GM18502 (cell line): ENCODE data around the gene PPP1R16B.

Experiments
- ATAC-seq: cut with Tn5 transposase; IDR thresholded peaks from one replicate; pipeline ENCODE4 v1.9.1; 2021; ENCODE audit warnings: mild to moderate bottlenecking; ENCODE audit not compliant: unreplicated experiment, poor library complexity

PPP1R16B gene

DNA sequence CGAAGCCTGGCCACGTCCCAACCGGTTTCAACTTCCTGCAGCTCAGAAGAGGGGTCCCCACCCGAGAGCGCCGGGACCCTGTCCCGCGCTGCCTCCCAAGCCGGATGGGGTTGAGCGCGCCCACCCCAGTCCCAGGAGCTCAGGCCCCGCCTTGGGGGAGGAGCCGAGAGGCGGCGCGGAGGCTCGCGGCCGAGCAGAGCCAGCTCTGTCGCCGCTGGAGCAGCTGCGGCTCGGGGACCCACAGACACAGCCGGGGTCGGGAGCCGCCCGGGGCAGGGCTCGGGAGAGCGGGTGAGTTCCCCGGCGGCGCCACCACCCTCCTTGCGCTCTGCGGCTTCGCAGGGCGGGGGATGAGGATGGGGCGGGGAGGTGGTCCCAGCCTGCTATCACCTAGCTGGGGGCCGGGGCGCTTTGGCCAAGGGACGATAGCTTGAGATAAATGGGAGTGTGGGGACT lies at the start of gene PPP1R16B:
TSS of gene PPP1R16B (plus strand) at position 196 of the 456 bp plus-strand sequence. CDS start 30,229 bp downstream, outside the sequence.
- peak; percentile 49 for ATAC-seq

DNA sequence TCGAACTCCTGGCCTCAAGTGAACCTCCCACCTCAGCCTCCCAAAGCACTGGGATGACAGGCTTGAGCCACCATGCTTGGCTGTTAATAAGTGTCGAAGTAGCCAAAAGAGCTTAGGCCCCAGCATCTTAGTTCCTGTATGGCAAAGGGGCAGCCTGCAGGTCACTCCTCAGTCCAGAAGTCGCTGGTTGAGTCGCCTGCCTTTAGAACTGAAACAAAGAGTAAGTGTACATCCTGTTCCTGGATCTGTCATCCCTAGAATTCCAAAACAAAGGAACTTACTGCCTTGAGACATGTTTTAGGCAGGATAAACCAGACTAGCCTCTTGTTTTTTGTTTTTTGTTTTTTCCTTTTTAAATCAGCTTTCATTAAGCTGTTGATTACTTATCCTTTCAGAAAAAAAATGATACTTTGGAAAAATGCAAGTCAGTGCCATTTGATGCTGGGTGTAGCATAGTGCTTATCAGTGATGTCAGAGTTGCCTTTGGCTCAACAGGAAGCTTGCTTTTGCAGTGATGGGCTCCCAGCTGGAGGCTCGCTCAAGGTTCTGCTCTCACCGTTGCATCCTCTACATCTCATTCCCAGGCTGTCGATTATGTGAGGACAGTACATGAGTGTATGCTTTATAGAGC lies 48.2 kb upstream of the PPP1R16B start:
- ATAC-seq: no peak

DNA sequence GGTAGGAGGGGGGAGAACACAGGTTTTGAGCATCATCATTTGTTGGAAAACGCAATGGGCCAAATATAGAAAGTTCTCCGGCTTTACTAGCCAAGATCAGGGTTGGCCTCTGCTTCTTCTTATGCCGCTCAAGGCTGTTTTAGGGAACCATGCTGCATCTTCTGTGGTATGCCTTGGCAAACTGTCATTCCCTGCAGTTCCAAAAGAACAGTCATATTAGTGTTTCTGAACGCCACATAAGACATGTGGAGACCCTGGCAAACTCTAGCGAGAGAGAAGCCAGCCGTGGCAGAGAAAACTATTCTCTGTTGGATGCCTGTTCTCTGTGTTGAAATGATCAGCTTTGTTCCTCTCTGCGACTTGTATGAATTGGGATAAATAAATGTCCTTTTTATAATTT lies 46.4 kb upstream of the PPP1R16B start:
- ATAC-seq: no peak

DNA sequence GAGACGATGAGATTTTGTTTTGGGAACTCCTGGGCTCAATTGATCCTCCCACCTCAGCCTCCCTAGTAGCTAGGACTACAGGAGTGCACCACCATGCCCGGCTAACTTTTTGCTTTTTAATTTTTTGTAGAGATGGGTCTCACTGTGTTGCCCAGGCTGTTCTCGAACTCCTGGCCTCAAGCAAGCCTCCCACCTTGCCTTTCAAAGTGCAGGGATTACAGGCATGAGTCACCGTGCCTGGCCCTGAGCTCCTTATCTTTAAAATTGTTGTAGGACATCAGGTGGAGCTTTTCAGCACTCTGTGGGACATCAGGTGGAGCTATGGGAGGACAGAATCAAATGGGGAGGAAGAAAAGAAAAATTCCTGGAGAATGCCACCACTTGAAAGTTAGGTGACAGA lies 44.5 kb upstream of the PPP1R16B start:
- ATAC-seq: no peak

DNA sequence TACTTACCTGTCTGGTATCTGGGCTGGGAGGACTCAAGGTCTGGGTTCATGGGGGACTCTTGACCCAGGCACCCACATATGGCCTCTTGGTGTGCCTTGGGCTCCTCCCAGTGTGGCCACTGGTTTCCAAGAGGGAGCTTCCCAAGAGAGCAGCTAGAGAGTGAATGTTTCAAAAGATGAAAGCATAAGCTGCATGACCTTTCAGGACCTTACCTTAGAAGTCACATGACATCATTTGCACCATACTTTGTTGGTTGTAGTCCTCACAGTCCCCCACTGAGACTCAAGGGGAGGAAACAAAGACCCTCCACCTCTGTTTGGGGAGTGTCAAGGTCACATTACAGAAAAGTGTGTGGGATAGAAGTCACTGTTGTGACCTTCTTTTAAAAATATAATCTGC lies 43.3 kb upstream of the PPP1R16B start:
- ATAC-seq: no peak

DNA sequence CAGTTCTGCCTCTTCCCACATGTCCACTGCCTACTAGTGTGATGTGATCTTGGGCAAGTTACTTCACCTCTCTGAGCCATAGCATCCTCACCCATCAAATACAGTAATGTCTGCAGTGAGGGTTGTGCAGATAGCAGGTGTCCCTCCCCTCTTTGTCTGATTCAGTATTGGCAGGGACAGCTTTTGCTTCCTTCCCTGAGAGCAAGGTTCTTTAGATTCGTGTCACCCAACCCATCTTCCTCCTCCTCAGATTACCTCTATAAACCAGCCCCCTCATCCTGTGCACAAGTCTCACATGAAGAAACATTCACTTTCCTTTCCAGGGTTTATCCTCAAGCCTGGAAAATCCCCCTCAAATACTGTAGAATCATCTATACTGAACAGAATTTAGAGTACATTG lies 41.9 kb upstream of the PPP1R16B start:
- ATAC-seq: no peak

DNA sequence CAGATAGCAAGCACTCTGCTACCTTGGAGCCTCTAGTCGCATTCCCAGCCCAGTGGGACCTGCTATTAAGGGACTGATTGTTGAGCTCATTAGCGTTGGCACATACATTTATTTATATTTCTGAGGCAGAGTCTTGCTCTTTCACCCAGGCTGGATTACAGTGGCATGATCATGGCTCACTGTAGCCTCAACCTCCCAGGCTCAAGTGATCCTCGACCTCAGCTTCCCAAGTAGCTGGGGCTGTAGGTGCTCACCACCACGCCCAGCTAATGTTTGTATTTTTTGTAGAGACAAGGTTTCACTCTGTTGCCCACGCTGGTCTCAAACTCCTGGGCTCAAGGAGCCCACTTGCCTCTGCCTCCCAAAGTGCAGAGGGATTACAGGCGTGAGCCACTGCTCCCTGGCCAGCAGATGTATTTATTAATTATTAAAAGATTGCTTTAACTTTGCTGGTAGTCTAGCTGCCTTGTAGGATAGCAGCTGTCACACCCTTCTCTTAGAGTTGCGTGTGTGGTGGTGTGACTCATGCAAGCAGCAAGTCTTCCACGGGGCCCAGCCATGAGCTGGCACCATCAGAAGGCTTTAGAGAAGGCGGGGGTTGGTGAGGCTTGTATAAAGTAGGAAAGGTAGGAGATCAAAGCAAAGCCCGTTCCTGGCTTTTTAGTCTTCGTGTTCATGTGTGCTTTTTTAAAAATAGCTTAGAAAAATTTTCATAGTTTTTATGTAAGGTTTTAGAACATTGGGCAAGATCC lies 40.8 kb upstream of the PPP1R16B start:
- ATAC-seq: no peak

DNA sequence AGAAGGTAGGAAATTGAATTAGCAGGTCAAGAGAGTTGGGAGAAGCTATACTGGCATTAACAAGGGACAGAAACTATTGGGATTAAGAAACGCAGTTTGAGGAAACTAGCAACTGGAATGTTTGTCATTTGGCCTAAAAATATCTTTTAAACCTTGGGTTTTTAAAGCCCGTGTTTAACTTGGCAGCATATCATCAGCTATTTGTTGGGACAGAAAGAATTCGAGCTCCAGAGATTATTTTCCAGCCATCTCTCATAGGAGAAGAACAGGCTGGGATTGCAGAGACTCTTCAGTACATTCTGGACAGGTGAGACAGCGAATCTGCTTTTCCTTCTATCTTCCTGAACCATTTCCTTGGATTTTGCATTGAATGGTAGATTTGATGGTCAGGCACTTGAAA lies 39.4 kb upstream of the PPP1R16B start:
- ATAC-seq: no peak

DNA sequence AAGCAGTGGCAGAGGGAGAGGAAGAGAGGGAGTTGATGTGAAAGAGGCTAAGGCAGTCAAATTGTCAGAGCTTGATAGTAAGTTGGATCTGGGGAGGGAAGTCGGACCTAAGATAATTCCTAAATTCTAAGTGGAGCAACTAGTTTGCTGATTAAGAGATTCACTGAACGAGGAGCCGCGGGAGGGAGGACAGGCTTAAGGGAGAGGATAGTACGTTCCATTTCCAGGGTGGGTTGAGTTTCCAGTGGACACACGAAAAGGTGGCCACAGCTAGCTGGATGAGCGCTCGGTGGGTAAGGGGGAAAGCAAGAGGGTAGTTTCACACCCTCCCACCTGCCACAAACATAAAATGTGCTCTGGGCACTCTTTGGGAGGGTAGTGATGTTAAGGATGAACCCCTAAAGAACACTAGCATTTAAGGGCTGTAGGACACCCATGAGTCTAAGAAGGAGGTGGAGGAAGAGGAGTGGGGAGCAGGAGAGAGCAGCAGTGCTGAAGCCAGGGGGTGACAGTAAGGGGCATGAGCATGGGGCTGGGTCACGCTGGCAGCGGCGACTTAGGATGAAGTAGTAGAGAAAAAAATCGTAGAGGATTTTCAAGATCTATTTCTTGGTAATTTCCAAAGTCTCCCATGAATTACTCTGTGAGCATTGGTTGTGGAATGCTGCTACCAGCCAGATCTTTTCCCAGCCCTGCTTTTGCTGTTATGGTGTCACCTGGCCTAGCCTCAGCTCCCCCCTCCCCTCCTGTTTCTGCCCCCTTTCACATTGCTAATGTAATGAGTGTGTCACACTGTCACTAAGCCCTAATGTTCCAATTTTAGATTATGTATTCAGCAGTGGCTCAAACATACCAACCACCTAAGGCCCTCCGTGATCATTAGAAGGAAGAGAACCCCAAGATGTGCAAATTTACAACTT lies 35.9 kb upstream of the PPP1R16B start:
- ATAC-seq: no peak

DNA sequence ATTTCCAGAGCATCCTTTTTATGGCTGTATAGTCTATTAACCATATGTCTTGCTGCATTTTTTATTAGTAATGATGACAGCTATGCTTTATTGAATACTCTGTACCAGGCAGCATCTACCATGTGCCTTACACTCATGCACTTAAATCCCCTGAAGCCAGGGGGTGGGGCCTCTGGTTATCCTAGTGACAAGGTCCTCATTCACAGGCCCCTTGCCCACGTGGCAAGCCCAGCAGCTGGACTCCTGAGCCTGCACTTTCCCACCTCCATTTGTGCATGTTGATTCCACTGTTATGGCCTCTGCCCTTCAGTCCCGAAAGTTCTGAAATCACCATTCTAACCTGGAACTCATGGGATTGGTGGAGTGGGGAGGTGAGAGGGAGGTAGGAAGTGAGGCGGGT lies 35.0 kb upstream of the PPP1R16B start:
- no peak for ATAC-seq

DNA sequence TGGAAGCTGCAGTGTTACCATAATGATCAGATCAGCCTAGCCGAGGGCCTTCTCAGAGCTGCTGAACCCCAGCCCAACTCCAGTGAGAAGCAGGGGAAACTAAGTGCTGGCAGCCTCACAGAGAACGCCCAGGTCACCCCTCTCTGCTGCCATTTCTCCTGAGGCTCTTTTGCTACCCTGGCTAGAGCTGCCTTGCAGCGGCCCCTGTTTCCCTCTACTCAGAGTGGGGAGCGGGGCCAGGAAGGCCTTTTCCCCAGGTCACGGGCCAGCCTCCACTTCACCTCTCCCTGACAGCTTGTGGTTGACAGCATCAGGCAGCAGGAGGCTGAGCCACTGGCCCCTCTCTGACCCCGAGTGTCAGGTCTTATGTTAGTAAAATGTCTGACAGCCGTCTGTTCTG lies 34.5 kb upstream of the PPP1R16B start:
- no peak for ATAC-seq

DNA sequence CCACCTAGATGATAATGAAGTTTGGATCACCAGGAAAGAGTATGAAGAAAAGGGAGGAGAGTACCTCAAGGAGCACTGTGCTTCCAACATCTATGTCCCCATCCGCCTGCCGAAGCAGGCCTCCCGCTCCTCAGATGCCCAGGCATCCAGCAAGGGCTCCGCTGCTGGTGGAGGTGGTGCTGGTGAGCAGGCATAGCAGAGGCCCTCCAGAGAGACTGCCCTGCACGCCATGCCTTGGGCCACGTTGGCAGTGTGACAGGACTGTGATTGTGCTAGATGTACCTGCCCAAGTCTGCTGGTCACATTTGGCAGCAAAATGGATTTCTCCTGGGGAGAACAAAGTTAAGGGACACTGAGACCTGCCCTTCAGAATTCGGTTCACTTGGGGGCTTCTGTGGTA lies 33.9 kb upstream of the PPP1R16B start:
- no peak for ATAC-seq

DNA sequence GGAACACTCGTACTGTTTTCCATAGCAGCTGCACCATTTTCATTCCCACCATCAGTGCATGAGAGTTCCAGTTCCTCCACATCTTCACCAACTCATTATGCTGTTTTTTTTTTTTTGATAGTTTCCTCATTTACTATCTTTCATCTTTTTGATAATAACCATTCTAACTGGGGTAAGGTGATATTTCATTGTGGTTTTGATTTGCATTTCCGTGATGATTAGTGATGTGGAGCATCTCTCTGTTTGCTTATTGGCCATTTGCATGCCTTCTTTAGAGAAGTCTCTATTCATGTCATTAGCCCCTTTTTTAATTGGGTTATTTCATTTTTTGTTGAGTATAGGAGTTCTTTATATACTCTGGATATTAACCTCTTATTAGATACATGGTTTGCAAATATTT lies 31.3 kb upstream of the PPP1R16B start:
- ATAC-seq: no peak

DNA sequence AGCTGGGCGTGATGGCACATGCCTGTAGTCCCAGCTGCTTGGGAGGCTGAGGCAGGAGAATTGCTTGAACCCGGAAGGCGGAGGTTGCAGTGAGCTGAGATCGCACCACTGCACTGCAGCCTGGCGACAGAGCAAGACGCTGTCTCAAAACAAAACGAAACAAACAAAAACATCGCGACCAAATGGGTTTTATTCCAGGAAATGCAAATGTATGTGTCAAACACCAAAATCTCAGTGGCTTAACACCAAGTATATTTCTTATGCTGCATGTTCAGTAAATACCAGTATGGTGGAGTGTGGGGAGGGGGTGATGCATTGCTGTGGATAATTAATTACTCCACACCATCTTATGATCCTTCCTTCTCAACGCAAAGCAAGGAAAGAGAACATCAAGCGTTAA lies 29.1 kb upstream of the PPP1R16B start:
- no peak for ATAC-seq

DNA sequence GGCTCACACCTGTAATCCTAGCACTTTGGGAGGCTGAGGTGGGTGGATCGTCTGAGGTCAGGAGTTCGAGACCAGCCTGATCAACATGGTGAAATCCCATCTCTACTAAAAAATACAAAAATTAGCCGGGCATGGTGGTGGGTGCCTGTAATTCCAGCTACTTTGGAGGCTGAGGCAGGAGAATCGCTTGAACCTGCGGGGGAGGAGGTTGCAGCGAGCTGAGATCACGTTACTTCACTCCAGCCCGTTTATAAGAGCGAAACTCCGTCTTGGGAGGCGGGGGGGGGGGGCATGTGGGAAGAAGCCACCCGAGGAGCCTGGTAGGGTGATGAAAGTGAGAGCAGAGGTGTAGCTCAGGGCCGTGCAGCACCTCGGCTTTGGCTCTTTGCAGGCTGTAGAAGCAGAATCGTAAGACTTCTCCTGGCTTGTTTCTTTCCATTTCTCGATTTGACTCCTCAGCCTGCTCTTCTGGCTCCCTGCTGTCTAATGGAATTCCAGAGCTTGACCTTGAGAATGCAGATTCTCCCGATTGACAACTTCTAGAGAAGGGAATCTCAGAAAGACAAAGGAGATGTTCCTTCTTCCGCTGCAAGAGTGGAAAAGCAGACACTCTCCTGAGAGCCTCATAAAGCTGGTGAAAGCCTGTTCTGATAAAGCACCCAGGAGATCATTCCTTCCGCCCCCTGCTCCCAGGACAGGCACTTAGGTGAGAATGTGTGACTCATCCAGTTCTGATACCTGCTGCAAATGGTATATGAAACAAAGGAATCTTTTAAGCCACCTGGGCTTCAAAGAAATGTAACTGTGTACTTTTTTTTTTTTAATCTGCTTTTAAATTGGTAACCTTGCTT lies 26.0 kb upstream of the PPP1R16B start:
- no peak for ATAC-seq

DNA sequence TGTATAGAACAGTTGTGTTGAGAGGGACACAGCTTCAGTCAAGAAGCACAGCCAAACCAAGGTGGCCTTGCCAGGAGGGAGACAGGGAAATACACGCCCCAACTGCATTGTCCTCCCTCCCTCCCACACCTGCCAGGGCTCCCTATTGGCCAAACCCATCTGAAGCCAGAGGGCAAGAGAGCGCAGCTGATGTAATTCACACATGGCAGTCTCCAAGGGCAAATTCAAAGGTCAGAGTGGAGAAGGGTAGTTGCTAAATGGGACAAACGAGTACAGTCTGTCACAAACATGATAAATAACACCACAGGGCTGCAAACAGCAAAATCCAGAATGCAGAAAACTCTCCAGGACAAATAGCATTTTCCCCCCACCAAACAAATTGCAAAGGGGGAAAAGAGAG lies 23.2 kb upstream of the PPP1R16B start:
- ATAC-seq: no peak

DNA sequence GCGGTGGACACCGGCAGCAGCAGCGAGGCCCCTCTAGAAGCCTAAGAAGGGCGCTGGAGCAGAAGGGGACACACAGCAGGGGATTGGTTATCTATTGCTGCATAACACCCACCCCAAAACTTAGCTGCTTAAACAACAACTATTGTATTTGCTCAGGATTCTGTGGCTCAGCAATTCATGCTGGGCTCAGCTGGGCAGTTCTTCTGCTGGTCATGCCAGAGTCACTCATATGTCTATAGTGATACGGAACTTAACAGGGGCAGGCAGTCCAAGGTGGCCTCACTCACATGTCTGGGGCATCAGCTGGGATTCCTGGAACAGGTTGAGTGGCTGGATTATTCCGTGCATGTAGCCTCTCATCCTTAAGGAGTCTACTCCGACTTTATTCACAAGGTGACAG lies 17.6 kb upstream of the PPP1R16B start:
- no peak for ATAC-seq

DNA sequence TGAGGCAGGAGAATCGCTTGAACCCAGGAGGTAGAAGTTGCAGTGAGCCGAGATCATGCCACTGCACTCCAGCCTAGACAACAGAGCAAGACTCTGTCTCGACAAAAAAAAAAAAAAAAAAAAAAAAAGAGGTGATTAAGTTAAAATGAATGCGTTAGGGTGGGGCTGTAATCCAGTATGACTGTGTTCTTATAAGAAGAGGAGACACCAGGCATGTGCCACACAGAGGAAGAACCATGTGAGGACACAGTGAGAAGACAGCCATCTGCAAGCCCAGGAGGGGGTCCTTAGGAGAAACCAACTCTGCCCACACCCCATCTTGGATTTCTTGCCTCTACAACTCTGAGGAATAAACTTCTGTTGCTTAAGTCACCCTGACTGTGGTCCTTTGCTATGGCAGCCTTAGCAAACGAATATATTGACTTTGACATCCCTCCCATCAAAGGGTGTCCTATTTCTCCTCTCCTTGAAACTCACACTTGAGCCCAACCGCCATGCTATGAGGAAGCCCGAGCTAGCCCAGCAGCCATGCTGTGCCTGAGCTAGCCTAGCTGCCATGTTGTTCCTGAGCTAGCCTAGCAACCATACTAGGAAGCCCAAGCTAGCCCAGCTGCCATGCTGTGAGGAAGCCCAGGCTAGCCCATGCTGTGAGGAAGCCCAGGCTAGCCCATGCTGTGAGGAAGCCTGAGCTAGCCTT lies 15.8 kb upstream of the PPP1R16B start:
- ATAC-seq: no peak

DNA sequence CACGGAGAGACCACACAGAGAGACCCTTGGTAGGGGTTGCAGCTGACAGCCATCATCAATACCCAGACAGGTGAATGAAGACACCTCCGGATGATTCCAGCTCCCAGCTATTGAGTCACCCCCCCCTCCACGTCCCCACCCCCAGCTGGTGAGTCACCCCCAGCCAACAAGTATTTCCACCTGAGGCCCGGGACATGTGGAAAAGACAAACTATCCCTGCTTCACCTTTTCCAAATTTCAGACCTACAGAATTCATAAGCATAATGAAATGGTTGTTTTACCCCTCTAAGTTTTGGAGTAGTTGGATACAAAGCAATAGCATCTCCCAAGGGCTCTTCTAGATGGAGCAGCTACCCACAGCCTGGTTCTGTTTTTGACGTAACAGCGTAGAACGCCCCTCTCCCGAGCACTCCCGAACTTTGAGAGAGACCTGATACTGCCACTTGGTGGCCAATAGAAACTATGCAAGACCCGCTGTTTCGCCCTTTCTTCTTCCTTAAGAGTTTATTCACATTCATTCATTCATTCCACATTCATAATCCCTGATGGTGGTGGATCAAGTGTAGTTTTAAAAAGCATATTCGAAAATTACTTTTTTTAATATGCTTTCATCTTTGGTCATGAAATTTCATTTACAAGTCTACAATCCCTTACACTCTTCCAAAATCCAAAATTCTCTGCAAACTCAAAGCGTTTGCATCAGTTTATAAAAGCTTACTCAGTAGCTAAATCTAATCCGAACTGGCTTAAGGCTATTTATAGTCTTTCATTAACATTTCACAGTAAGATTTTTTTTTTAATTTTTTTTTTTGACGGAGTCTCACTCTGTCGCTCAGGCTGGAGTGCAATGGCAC lies 15.1 kb upstream of the PPP1R16B start:
- ATAC-seq: no peak
